GM21423 (cell line): ENCODE results near the gene MPHOSPH8.
"Not testable (repeated sequence)": the region's sequence is repeated elsewhere in the genome, so short reads cannot be mapped to it uniquely, and the experiment has no call there.

Experiments used
- ATAC-seq: cut with Tn5 transposase; IDR thresholded peaks from one replicate; pipeline ENCODE4 v1.9.1; 2021; ENCODE audit warnings: mild to moderate bottlenecking, moderate library complexity; ENCODE audit not compliant: unreplicated experiment

The MPHOSPH8 gene

DNA sequence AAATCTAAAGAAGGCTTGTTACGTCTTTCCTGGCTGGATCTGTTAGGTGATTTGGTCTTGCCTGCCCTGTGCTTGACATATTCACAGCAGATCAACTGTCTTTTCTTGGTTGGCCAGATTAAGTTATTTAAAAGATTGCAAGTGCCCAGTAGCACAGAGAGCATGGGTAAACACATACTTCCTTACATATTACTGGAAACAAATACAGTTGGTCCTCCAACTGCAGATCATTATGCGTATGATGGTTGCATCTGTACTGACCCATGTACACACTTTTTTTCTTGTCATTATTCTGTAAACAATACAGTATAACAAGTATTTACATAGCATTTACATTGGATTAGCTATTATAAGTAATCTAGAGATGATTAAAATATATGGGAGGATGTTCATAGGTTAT, 9.2 kb upstream of the MPHOSPH8 start:
- ATAC-seq = no peak

DNA sequence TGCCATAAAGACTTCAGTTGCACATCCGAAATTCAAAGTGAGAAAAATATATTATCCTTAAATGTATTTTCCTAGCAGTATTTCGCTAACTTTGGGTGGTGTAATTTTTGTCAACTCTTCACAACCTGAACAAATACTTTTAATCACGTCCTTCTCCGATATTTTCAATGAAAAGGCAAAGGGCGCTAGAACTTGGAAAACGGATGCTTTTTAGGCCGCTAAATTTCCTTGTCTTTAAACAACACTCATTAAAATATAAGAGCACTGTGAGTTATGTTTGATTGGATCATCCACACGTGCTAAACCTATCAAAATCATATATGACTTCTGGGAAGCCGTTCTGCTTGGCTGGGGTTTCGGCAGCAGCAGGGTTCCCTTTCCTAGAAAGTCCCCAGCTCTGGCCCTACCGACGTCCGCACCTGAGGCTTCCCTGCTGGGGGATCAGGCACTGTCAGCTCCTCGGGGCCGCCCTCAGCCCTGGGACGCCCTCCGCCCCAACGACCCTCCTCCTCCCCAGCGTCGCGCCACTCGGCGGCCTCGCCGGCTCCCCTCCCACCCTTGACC, 462 bp upstream of the MPHOSPH8 start:
- no peak for ATAC-seq

DNA sequence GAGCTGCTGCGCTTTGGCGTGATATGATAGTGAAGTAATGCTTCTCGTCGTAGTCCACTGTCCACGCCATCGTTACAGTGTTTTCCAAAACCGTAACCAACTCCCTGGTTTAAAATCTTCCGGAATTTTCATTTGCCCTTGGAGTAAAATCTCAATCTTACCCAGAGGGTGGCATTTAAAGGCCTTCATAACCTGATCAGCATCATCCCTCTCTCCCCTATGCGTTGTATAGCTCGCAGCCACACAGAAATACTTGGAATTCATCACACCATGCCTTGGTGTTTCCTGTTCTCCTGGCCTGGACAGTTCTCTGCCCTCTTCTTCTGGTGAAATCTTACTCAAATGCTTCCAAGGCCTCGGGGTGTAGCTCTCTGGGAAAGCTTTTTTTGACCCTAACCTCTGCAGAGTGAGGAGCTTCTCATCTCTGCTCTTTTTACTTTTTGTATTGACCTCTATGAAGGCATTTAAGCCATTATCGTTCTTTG, 839 bp downstream of the MPHOSPH8 start:
- no peak for ATAC-seq

DNA sequence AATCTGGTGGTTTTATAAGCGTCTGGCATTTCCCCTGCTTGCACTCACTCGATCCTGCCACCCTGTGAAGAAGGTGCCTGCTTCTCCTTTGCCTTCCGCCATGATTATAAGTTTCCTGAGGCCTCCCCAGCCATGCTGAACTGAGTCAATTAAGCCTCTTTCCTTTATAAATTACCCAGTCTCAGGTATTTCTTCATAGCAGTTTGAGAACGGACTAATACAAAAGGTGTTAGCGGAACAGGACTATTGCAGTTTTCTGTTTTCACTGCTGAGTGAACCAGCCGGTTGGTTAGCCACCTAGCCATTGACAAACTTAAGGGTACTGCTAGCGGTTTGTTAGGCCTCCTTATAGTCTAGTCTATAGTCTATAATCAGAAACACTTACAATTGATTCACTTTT, 2.5 kb downstream of the MPHOSPH8 start:
- ATAC-seq = not testable (repeated sequence)

DNA sequence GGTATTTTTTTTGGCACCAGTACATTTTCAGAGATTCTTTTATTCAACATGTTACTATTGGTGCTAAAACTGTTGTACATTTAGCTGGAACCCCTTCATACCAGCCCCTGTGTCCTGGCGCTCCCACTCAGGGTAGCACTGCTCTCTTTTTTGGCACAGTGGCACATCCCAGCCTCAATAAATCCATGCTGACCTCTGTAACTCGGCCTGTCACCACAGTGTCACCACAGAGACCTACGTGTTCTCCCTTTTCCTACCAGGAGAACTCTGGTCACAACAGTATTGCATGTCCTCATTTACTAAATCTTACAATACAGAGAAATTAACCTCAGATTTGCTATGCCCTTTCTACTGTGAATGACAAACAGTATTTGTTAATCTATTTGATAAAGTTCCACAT, 10.2 kb downstream of the MPHOSPH8 start:
- no peak for ATAC-seq

DNA sequence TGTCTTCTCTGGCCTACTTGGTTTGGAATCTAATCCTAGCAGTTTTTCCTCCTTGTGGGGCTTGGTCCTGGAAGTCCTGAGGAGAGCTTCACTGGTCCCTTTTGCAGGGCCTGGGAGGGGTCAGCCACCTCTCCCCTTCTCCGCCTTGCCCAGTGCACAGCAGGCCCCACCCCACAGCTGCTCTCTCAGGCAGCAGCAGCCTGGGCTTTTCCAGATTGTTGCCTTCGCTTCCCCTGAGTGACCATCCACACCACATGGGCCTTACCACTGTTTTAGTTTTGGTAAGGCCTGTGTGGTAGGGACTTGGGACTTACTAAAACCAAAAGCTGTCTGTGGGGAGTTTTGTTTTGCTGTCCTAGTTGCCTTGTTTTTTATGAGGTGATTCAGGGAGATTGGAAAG, 11.5 kb downstream of the MPHOSPH8 start:
- no peak for ATAC-seq

DNA sequence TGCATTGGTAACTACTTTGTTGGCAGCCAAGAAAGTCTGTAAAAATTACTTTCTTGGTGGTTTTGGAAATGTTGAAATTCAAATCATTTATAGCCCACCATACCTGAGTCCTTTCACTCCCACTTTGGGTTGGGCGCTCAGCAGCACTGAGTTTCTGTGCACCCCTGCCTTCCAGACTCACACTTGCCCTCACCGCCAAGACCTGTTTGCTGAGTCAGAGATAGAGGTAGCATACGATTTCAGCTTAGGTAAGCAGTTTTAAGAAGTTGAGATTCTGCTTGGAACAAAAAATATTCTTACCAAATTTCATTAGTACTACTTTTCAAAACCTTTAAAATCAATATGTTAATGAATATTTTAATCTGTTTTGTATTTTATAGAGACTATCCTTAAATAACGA, 12.6 kb downstream of the MPHOSPH8 start:
- ATAC-seq = no peak

DNA sequence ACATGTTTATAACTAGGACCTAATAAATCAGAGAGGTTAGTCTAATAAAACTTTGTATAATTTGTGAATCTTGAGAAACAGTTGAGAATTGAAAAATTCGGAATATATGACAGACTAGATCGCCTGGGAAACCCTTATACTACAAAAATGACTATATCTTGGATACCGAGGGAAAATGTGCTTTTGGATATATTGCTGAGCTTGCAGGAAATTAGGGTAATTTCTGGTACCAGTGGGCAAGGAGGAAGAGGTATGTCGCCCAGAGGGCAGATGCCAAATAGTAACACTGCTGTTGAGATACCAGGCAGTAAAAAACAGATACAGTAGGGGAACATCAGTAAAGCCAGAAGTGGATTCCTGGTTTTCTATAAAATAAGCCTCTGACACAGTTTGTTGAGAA, 17.3 kb downstream of the MPHOSPH8 start:
- ATAC-seq = no peak

DNA sequence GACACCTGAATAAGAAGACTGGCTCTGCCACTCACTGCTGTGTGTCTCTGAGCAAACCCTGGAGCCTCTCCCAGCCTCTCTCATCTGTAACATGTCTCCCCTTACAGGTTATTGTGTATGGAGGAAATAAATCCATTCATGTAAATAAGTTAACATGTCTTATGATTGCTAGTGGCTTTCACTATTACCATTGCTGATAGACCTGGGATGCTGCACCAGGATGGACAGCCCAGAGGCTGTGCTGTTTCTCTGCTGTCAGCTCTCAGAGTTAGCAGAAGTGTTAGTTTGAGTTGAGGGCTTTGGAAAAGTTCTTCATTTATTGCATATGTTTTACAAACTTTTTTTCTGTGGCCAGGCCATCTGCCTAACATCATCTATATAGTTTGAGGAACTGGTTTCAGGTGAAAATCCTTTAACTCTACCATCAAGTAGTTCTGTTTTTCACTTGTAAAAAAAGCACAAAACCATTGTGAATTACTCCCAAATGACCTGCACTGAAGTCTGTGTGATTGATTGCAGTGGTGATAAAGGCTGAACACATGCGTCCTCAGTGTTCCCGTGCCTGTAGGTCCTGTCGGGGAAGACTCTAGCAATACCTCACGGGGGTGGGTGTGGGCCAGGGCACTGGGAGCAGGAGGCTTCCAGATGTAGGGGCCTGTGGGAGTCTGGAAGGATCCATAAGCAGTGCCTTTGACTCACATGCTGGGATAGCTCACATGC, 24.6 kb downstream of the MPHOSPH8 start:
- ATAC-seq = no peak

DNA sequence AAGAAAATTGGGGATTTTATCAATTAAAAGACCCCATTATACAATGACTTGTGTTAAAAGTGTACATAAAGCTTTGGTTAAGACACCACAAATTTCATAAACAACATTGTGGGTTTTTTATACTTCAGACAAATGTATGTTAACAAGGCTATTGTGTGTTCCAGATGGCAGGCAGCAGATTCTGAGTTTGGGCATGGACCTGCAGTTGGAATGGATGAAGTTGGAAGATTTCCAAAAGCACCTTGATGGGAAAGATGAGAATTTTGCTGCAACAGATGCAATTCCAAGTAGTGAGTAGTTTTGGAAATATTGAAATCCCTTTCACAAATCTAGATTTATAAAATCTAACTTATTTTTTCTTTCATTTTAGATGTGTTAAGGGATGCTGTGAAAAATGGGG, 25.4 kb downstream of the MPHOSPH8 start:
- ATAC-seq = no peak

DNA sequence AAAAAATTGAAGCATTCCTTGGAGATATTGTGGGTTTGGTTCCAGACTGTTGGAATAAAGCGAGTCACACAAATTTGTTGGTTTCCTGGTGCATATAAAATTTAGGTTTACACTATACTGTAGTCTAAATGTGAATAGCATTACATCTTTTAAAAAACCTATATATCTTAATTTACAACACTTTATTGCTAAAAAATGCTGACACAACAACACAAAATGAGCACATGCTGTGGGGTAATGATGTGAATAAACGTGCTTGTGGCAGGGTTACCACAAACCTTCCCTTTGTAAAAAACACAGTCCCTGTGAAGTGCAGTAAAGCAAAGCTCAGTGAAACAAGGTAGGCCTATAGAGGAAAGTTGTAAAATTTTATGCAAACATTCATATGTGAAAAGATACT, 27.7 kb downstream of the MPHOSPH8 start:
- ATAC-seq = no peak

DNA sequence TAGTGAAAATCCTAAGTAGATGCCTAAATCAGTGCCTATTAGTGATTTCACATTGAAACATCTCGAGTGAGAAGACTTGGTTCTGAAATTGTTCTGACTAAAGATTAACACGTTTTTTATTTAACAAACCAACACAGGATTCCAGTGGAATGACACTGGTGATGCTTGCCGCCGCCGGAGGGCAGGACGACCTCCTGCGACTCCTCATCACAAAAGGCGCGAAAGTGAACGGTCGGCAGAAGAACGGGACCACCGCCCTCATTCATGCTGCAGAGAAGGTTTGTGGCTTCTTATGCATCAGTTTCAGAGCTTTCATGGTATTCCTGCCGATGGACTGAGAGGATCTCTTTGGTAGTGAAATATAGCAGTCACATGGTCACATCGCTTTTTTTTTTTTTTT, 28.1 kb downstream of the MPHOSPH8 start:
- no peak for ATAC-seq

DNA sequence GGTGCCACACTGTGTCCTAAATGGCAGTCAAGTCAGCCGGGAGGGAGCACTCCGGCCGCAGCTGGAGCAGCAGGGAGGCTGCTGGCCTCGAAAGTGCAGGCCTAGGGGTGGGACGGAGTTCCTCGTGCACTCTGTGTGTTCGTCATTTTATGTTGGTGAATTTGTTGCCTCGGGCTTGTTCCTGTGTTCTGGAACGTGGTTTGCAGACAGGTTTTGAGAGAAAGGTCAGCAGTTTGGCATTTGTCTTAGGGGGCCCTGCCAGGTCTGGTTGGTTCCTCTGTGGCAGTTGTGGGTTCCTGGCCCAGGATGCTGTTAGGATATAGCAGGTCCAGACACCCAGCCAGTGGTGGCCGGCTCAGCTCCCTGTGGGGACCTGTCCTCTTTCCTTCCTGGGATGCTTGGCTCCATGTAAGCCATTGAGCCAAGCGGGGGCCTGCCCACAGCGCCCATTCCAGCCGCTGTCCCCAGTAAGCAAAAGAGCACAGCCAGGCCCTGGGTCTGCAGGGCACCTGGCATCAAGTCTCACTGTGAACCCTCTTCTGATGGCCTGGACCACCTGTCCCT, 30.0 kb downstream of the MPHOSPH8 start:
- ATAC-seq = no peak

DNA sequence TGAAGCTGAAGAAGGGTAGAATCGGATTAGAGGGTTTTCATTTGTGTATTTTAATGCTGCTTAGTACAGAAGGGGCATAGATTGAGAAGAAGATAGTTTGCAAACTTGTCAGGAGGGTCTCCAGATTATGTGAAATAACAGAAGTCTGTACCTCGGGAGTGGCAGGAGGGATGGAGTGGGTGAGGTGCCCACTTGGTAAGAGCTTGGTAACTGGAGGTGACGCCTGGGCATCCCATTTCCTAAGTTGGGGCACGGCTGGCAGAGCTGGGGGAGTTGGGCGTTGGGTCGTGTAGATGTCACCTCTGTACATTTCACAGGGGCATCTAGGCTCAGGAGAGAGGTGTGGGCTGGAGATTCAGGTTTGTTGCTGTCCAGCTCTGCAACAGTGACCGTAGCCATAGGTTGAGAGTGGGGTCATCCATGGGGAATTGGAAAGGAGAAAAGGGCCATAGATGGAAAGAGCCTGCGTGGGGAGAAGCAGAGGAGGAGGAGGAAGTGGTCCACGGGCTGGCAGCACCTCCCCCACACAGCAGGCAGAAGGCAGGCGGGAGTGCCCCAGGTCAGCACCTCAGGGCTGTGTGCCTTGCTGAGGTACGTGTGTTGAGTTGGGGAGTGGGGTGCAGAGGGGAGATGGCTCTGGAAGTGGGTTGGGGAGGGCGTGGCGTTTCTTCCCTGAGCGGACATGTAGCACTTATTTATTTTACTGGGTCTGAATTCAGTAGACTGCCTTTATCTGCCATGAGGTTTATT, 31.2 kb downstream of the MPHOSPH8 start:
- no peak for ATAC-seq

DNA sequence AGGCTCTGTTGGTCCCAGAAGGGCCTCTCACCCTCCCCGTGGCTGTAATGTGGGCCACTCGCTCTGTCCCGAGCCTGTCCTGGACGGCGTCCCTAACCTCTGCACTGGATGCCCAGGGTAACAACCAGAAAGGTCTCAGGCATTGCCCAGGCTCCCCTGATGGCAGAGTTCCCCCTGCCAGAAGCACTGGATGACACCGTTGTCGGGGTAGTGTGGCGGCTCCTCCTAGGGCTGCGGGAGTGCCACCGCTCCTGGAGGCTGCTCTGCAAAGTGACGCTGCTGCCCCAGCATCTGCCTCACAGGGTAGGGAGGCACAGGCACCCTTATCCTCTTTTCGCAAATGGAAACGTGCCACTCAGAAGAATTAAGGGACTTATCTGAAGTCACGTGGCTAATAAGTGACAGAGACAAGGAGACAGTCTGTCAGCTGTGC, 32.0 kb downstream of the MPHOSPH8 start:
- no peak for ATAC-seq

DNA sequence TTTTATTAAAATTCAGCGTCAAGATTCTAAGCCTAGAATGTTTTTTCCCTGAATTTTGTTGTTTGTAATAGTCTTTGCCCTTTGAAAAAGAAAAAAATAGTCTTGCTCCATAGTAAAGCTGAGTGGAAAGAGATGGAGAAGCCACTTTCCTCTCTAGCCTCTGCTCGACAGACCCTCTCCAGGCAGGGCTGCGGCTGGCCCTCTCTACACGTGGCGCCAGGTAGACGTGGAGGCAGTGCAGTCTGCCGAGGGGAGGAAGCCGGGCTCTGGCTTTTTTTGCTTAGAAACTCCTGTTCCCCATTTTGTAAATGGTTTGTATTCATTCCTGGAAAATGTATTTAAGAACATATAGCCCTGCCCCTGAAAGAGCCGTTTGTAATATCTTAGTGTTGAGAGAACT, 35.3 kb downstream of the MPHOSPH8 start:
- ATAC-seq = no peak

DNA sequence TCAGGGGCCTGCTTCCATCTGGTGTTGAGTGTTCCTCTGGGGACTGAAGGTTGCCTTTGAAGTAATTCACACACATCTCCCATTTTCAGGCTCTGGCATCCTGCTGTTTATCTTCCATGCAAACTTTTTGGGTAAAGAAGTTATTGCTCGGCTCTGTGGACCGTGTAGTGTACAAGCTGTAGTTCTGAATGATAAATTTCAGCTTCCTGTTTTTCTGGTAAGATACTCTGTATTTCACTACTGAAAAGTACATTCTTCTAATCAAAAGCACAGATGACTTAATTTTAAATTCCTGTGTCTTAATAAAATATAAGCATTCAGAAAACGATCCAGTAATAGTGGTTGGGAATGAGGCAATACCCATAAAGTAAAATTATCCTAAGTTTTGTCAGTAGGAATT, 36.7 kb downstream of the MPHOSPH8 start:
- no peak for ATAC-seq

DNA sequence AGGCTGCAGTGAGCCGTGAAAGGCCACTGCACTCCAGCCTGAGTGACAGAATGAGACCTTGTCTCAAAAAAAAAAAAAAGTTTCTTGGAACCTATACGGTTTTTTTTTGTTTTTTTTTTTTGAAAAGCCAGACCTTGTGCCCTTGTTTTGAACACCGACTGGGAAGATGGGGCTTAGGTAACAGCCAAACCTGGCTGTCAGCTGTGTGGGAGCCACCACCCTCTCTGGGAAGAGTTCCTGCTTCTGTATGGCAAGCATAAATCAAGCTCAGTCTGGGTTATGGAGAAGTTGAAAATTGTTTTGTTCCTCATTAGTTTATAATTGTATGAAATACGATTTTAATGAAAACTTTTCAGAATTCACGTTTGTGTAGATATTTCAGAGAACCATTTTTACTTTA, 39.5 kb downstream of the MPHOSPH8 start:
- no peak for ATAC-seq

DNA sequence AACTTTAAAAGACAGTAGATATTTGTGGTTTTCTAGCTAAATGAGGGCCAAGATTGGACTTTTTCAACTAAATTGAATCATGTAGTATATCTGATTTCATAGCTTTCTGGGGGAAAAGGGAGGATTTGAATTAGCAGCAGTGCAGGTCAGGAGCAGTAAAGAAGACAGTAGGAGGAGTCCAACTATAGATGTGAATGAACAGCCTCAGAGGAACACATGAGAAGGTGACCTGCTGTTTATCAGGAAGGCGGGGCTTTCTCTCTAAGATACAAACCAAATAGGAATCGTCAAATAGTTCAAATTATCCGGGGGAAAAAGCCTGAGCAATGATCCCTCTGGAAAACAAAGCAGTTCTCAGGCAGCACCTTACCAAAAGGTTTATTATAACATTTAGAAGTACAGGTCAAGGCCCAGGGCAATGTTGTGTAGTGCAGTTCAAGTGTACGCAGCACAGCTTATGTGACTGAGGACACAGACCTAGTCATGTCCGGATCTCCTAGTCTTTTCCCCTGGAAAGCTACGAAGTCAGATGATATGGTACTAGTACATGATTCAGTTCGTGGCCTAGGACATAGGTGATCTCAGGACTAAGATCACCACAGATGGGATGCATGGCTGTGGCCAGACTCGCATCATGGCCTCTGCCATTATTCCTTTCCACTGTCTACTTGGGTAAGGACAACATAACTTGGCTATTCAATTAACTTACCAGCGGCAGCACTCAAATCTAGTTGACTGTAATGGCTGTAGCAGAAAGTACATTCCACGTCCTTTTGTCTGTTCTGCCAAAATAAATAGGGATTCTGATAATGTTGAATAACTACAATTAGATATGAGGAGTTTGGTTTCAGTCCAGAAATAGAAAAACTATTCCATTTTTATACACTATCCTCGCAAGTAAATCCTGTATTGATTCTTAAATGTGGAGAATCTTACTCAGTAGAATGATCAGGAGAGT, 40.3 kb downstream of the MPHOSPH8 start:
- no peak for ATAC-seq

DNA sequence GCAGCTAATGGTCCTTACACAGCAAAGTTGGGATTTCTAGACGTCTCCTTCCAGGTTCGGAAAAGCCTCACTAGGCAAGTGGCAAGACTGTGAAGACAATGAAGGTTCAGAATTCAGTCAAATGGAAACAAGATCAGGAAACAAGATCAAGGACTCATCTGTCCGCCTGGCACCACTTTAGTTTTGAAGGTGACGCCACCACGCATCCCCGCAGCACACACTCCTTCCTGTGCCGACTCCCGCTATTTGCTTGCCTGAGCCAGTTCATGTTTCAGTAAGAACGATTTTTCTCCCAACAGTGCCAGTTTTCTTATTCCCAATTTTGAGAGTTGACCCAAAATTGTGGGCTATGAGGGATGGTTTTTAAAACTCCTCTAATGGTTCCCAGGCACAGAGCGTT, 41.4 kb downstream of the MPHOSPH8 start:
- ATAC-seq = no peak

DNA sequence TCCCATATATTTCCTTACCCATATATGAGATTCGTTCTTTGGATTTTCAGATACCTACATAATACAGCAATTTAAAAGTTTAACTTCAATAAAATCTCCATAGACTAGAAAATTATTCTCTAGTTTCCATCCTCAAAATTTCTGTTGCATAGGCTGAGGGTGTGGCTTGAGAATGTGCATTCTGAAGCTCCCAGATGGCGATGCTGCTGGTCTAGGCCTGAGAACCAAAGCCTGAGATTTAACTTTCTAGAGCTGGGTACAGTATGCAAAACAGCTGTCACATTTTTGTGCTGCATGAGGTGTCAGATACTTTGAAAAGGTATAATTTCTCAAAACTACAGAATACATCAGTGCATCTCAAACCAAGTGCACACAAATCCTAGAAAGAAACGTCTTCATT, 42.7 kb downstream of the MPHOSPH8 start:
- no peak for ATAC-seq
